Endodermal cell (in vitro differentiated cells): ENCODE measurements around the gene CFAP206. TPM values are rescaled to one million over a fixed set of nuclear protein-coding genes. Genes with fewer than 3 reads are reported as not detected.

ENCODE experiments used
- DNase-seq: peaks from one replicate; pipeline ENCODE4 v3.0.0-alpha.2; 2017
- H3K27ac ChIP-seq: 2 replicates; pipeline ENCODE4 v1.5.1; 2013; ENCODE audit warnings: mild to moderate bottlenecking, low read depth, low read length, moderate library complexity
- H3K27me3 ChIP-seq: 2 replicates; pipeline ENCODE4 v1.6.1; 2013; ENCODE audit warnings: mild to moderate bottlenecking, low read length, moderate library complexity; ENCODE audit not compliant: insufficient read depth, control insufficient read depth, poor library complexity, severe bottlenecking
- H3K36me3 ChIP-seq: 2 replicates; pipeline ENCODE4 v1.7.0; 2013; ENCODE audit warnings: mild to moderate bottlenecking, low read length, moderate library complexity; ENCODE audit not compliant: control insufficient read depth, insufficient read depth
- H3K4me1 ChIP-seq: one replicate; pipeline ENCODE4 v1.7.0; 2013; ENCODE audit warnings: low read length; ENCODE audit not compliant: control insufficient read depth, insufficient read depth
- H3K4me3 ChIP-seq: 2 replicates; pipeline ENCODE4 v1.5.1; 2013; ENCODE audit warnings: mild to moderate bottlenecking, low read length, moderate library complexity
- H3K9ac ChIP-seq: 2 replicates; pipeline ENCODE4 v1.6.1; 2013; ENCODE audit warnings: mild to moderate bottlenecking, low read length, moderate library complexity; ENCODE audit not compliant: poor library complexity, severe bottlenecking; ENCODE audit errors: extremely low read depth
- H3K9me3 ChIP-seq: 2 replicates; pipeline ENCODE4 v1.6.1; 2013; ENCODE audit warnings: mild to moderate bottlenecking, low read length, moderate library complexity; ENCODE audit not compliant: control insufficient read depth
- H3K27ac Mint-ChIP-seq: 2 replicates; pipeline ENCODE4 v1.8.0; 2020; ENCODE audit warnings: mixed read lengths
- H3K27me3 Mint-ChIP-seq: 2 replicates; pipeline ENCODE4 v1.8.0; 2021; ENCODE audit warnings: mild to moderate bottlenecking, mixed read lengths; ENCODE audit not compliant: insufficient read depth
- H3K36me3 Mint-ChIP-seq: 2 replicates; pipeline ENCODE4 v1.8.0; 2020; ENCODE audit warnings: low read depth, mixed read lengths
- H3K4me1 Mint-ChIP-seq: 2 replicates; pipeline ENCODE4 v1.8.0; 2020; ENCODE audit warnings: mixed read lengths
- H3K4me3 Mint-ChIP-seq: 2 replicates; pipeline ENCODE4 v1.8.0; 2020; ENCODE audit warnings: mild to moderate bottlenecking, moderate library complexity, mixed read lengths
- H3K9me3 Mint-ChIP-seq: 2 replicates; pipeline ENCODE4 v1.8.0; 2020; ENCODE audit warnings: mild to moderate bottlenecking, mixed read lengths
- CTCF ChIP-seq: fragments of 200-600 bp; sonication (generic); conservative IDR thresholded peaks from 2 replicates; pipeline ENCODE4 v1.5.0; 2021; ENCODE audit warnings: antibody characterized with exemption, mild to moderate bottlenecking
- WGBS, 2 experiments: methylation state at CpG; one replicate each; pipeline versions ENCODE4 v1.1.5 to v1.1.7; 2013; ENCODE audit warnings: missing lambda C conversion rate in 2 of 2, mixed read lengths in 1 of 2; ENCODE audit not compliant: insufficient coverage in 1 of 2, insufficient read length in 1 of 2; 5-methylcytosine and 5-hydroxymethylcytosine counted together
- total RNA-seq, 2 donors: library from RNA; stranded (reverse); fragmentation: NEBNext Ultra II Directional in 1 of 2; extraction: Animal tissue kit (Norgen Biotek cat#: 25700) in 1 of 2; gene quantifications; 2 replicates in 1 of 2; 3 replicates in 1 of 2; pipeline ENCODE4 v1.2.1, GENCODE V29; 2021

Gene CFAP206
- total RNA-seq, 2 donors from 2014 or later = 0.22 to 0.29 TPM

- no peaks in the 10 kb centered on the region for H3K4me1 ChIP-seq
- no peak overlapping the region for H3K27ac ChIP-seq
- Mint-ChIP-seq H3K4me1 (peaks cover 6% of the 10 kb centered on the region), H3K27me3 (no peaks in the 10 kb centered on the region), H3K36me3 (peaks cover 2% of the 10 kb centered on the region), H3K27ac (no peak overlapping the region), H3K9me3 (no peaks in the 10 kb centered on the region), H3K4me3 (no peak overlapping the region)
- no peak overlapping the region for H3K4me3 ChIP-seq
- no peaks in the 10 kb centered on the region for H3K27me3 ChIP-seq
- WGBS, 2 experiments = 94 to 100% methylated on average over 4 to 5 of the region's 5 CpGs
- no peak for DNase-seq
- no peaks in the 10 kb centered on the region for H3K9me3 ChIP-seq
- no peak overlapping the region for H3K9ac ChIP-seq
- H3K36me3 ChIP-seq = no peaks in the 10 kb centered on the region
- no peak for TF ChIP-seq CTCF
Observed at GRCh38 chr6:87382861-87383260, 24.9 kb upstream of the CFAP206 start.

GRCh38 chr6:87384038-87384437 lies 23.7 kb upstream of the CFAP206 start:
- H3K4me3 Mint-ChIP-seq = no peak overlapping the region
- WGBS, 2 experiments = 71 to 92% methylated on average over 1 of the region's 1 CpG
- no peaks in the 10 kb centered on the region for H3K9me3 Mint-ChIP-seq
- no peak overlapping the region for H3K27ac Mint-ChIP-seq
- Histone ChIP-seq H3K36me3 (no peaks in the 10 kb centered on the region), H3K27me3 (no peaks in the 10 kb centered on the region), H3K9ac (no peak overlapping the region), H3K9me3 (no peaks in the 10 kb centered on the region), H3K27ac (no peak overlapping the region), H3K4me1 (no peaks in the 10 kb centered on the region), H3K4me3 (no peak overlapping the region)
- no peak for DNase-seq
- no peak for TF ChIP-seq CTCF
- no peaks in the 10 kb centered on the region for H3K27me3 Mint-ChIP-seq
- peaks cover 6% of the 10 kb centered on the region for H3K4me1 Mint-ChIP-seq
- H3K36me3 Mint-ChIP-seq = peaks cover 2% of the 10 kb centered on the region

- no peaks in the 10 kb centered on the region for H3K4me1 ChIP-seq
- Mint-ChIP-seq H3K27me3 (no peaks in the 10 kb centered on the region), H3K27ac (no peak overlapping the region), H3K4me1 (peaks cover 6% of the 10 kb centered on the region), H3K4me3 (no peak overlapping the region), H3K36me3 (peaks cover 2% of the 10 kb centered on the region), H3K9me3 (no peaks in the 10 kb centered on the region)
- H3K9ac ChIP-seq = no peak overlapping the region
- no peaks in the 10 kb centered on the region for H3K9me3 ChIP-seq
- no peaks in the 10 kb centered on the region for H3K27me3 ChIP-seq
- no peaks in the 10 kb centered on the region for H3K36me3 ChIP-seq
- no peak for TF ChIP-seq CTCF
- no peak for DNase-seq
- no peak overlapping the region for H3K27ac ChIP-seq
- 90 to 95% methylated on average over 2 to 3 of the region's 3 CpGs for WGBS, 2 experiments
- no peak overlapping the region for H3K4me3 ChIP-seq
Observed at GRCh38 chr6:87384449-87384848, 23.3 kb upstream of the CFAP206 start.
